SK-N-SH (cell line): Measurements from ENCODE around the gene GPR132. TPM values are rescaled to one million over a fixed set of nuclear protein-coding genes. Genes with fewer than 3 reads are reported as not detected.

Source experiments
- CTCF ChIA-PET: fragments of 300-600, 350-600 bp; formaldehyde crosslinking; extraction: SDS; loops from one replicate; lab custom pipeline; 2021; lab: Yijun Ruan, JAX
- POLR2A ChIA-PET: fragments of 350-600 bp; sonication (Branson Sonifier 250); formaldehyde crosslinking; extraction: SDS; loops from one replicate; lab custom pipeline; 2020; ENCODE audit warnings: antibody characterized with exemption, inconsistent platforms; lab: Yijun Ruan, JAX
- DNase-seq: peaks from one replicate; pipeline ENCODE4 v3.0.0; 2012
- H2AFZ ChIP-seq: fragments of 200-600 bp; sonication (generic); 2 replicates; pipeline ENCODE4 v1.8.1; 2016; ENCODE audit warnings: antibody characterized with exemption, mild to moderate bottlenecking, low read depth
- H3F3A ChIP-seq: fragments of 200-600 bp; sonication (generic); replicated peaks from 2 replicates; pipeline ENCODE3; 2016; ENCODE audit warnings: antibody characterized with exemption, mild to moderate bottlenecking; ENCODE audit not compliant: insufficient read depth
- H3K27ac ChIP-seq, 2 experiments: fragments of 200-500 bp in 1 of 2; fragments of 200-600 bp in 1 of 2; sonication (Bioruptor generic) in 1 of 2; sonication (generic), shearing (Covaris generic) in 1 of 2; 2 replicates each; pipeline versions ENCODE4 v1.5.1 to v1.6.1; 2014 to 2016; ENCODE audit warnings: low read depth in 2 of 2, inconsistent platforms in 1 of 2, low read length in 1 of 2, mild to moderate bottlenecking in 1 of 2, mixed read lengths in 1 of 2
- H3K27me3 ChIP-seq: fragments of 200-600 bp; sonication (generic), shearing (Covaris generic); 2 replicates; pipeline ENCODE4 v1.6.1; 2016; ENCODE audit warnings: mixed run types; ENCODE audit not compliant: insufficient read depth
- H3K36me3 ChIP-seq, 2 experiments: fragments of 200-500 bp in 1 of 2; fragments of 200-600 bp in 1 of 2; sonication (Bioruptor generic) in 1 of 2; sonication (generic) in 1 of 2; replicated peaks in 1 of 2; 2 replicates each; pipeline versions ENCODE3 to v1.5.1; 2014 to 2016; ENCODE audit warnings: low read length in 1 of 2, mild to moderate bottlenecking in 1 of 2; ENCODE audit not compliant: insufficient read depth in 2 of 2, control insufficient read depth in 1 of 2
- H3K4me1 ChIP-seq, 2 experiments: fragments of 200-500 bp in 1 of 2; fragments of 200-600 bp in 1 of 2; sonication (Bioruptor generic) in 1 of 2; sonication (generic), shearing (Covaris generic) in 1 of 2; 2 replicates each; pipeline versions ENCODE4 v1.5.1 to v1.6.1; 2014 to 2016; ENCODE audit warnings: low read depth in 1 of 2, low read length in 1 of 2, mixed run types in 1 of 2; ENCODE audit not compliant: insufficient read depth in 2 of 2, control insufficient read depth in 1 of 2
- H3K4me2 ChIP-seq: fragments of 200-600 bp; sonication (generic), shearing (Covaris generic); 2 replicates; pipeline ENCODE4 v1.6.1; 2017; ENCODE audit warnings: mixed run types
- H3K4me3 ChIP-seq, 2 experiments: fragments of 200-500 bp in 1 of 2; fragments of 200-600 bp in 1 of 2; sonication (Bioruptor generic) in 1 of 2; sonication (generic), shearing (Covaris generic) in 1 of 2; 2 replicates each; pipeline versions ENCODE4 v1.5.1 to v1.8.1; 2014 to 2016; ENCODE audit warnings: low read depth in 2 of 2, inconsistent platforms in 1 of 2, low read length in 1 of 2, mild to moderate bottlenecking in 1 of 2, mixed read lengths in 1 of 2, moderate library complexity in 1 of 2
- H3K79me2 ChIP-seq: fragments of 200-600 bp; sonication (generic); 2 replicates; pipeline ENCODE4 v1.8.1; 2017; ENCODE audit warnings: mild to moderate bottlenecking; ENCODE audit not compliant: insufficient read depth
- H3K9ac ChIP-seq: fragments of 200-600 bp; sonication (generic); 2 replicates; pipeline ENCODE4 v1.6.1; 2017; ENCODE audit warnings: mixed run types
- H3K9me2 ChIP-seq: fragments of 200-600 bp; sonication (generic); 2 replicates; pipeline ENCODE4 v1.6.1; 2017; ENCODE audit warnings: mixed run types
- H3K9me3 ChIP-seq: fragments of 200-600 bp; sonication (generic); 2 replicates; pipeline ENCODE4 v1.6.1; 2017; ENCODE audit warnings: mixed run types, mild to moderate bottlenecking, moderate library complexity
- H4K20me1 ChIP-seq: fragments of 200-600 bp; sonication (generic); 2 replicates; pipeline ENCODE4 v1.6.1; 2017; ENCODE audit warnings: mild to moderate bottlenecking, mixed run types; ENCODE audit not compliant: insufficient read depth
- CHD2 ChIP-seq: fragments of 150-350 bp; IDR thresholded peaks from 2 replicates; pipeline ENCODE4 v1.6.1; 2018; ENCODE audit warnings: low read length; ENCODE audit not compliant: partially characterized antibody
- ELF1 ChIP-seq: IDR thresholded peaks from 2 replicates; pipeline ENCODE4 v1.4.0; 2012
- EP300 ChIP-seq, 2 experiments: IDR thresholded peaks; 2 replicates each; pipeline versions ENCODE4 v1.4.0 to v1.6.1; 2012; ENCODE audit warnings: borderline replicate concordance in 1 of 2, low read depth in 1 of 2, low read length in 1 of 2
- FOXM1 ChIP-seq: IDR thresholded peaks from 2 replicates; pipeline ENCODE4 v1.4.0; 2012; ENCODE audit warnings: low read depth, mild to moderate bottlenecking
- GATA2 ChIP-seq: sonication (generic); formaldehyde crosslinking; IDR thresholded peaks from 2 replicates; pipeline ENCODE4 v1.5.0; 2020; ENCODE audit warnings: mild to moderate bottlenecking, missing genetic modification reagents
- IRF3 ChIP-seq: fragments of 150-350 bp; IDR thresholded peaks from 2 replicates; pipeline ENCODE4 v1.6.1; 2016; ENCODE audit warnings: mild to moderate bottlenecking, low read depth, low read length
- MEF2A ChIP-seq: IDR thresholded peaks from 2 replicates; pipeline ENCODE4 v1.4.0; 2012; ENCODE audit warnings: low read depth, borderline replicate concordance
- MXI1 ChIP-seq: IDR thresholded peaks from 2 replicates; pipeline ENCODE4 v1.6.1; 2012; ENCODE audit warnings: mild to moderate bottlenecking, low read depth, low read length, improper control_type of control experiment
- NFIC ChIP-seq: IDR thresholded peaks from 2 replicates; pipeline ENCODE4 v1.4.0; 2012; ENCODE audit warnings: borderline replicate concordance
- PBX3 ChIP-seq: IDR thresholded peaks from 2 replicates; pipeline ENCODE4; 2012
- POLR2AphosphoS5 ChIP-seq: IDR thresholded peaks from 2 replicates; pipeline ENCODE4 v1.6.1; 2012; ENCODE audit warnings: low read depth, low read length
- RAD21 ChIP-seq: IDR thresholded peaks from 2 replicates; pipeline ENCODE4 v1.6.1; 2012; ENCODE audit warnings: mild to moderate bottlenecking, low read length
- RCOR1 ChIP-seq: fragments of 150-350 bp; IDR thresholded peaks from 2 replicates; pipeline ENCODE4 v1.6.1; 2017; ENCODE audit warnings: antibody characterized with exemption, low read length
- REST ChIP-seq: IDR thresholded peaks from 2 replicates; pipeline ENCODE4 v1.6.1; 2012; ENCODE audit warnings: mild to moderate bottlenecking, low read depth, low read length, moderate library complexity
- RFX5 ChIP-seq: IDR thresholded peaks from 2 replicates; pipeline ENCODE4 v1.6.1; 2012; ENCODE audit warnings: mild to moderate bottlenecking, improper control_type of control experiment, low read length
- SIN3A ChIP-seq: IDR thresholded peaks from 2 replicates; pipeline ENCODE4 v1.6.1; 2012; ENCODE audit warnings: low read depth, mild to moderate bottlenecking, low read length, moderate library complexity, borderline replicate concordance
- TCF12 ChIP-seq: IDR thresholded peaks from 2 replicates; pipeline ENCODE4 v1.4.0; 2012
- USF1 ChIP-seq: IDR thresholded peaks from 2 replicates; pipeline ENCODE4 v1.4.0; 2012; ENCODE audit warnings: low read depth, borderline replicate concordance
- USF2 ChIP-seq: fragments of 150-350 bp; IDR thresholded peaks from 2 replicates; pipeline ENCODE4 v1.6.1; 2017; ENCODE audit warnings: antibody characterized with exemption, low read length, low read depth, borderline replicate concordance
- WGBS: methylation state at CpG from one replicate; pipeline ENCODE4 v1.1.6; 2017; ENCODE audit warnings: low lambda C conversion rate; 5-methylcytosine and 5-hydroxymethylcytosine counted together
- polyA plus RNA-seq, 3 experiments: library from polyadenylated mRNA; depleted of rRNA; stranded (reverse); fragments of >200 nt; gene quantifications; 2 replicates each; pipeline ENCODE4 v1.2.3, GENCODE V29; 2012

GPR132 gene
- polyA plus RNA-seq, 1 of the 3 experiments (the other 2 are of a cell fraction): not detected

GRCh38 chr14:105055736-105056302 is 9.4 kb downstream of the GPR132 start:
- TF ChIP-seq TCF12: no peak
- TF ChIP-seq USF1: no peak
- TF ChIP-seq RCOR1: no peak
- no peak for TF ChIP-seq MEF2A
- TF ChIP-seq POLR2AphosphoS5: no peak
- TF ChIP-seq MXI1: no peak
- TF ChIP-seq CHD2: no peak
- TF ChIP-seq USF2: no peak
- TF ChIP-seq RAD21: no peak
- TF ChIP-seq ELF1: no peak
- TF ChIP-seq GATA2 (CRISPR knock-in tag): no peak
- no peak for TF ChIP-seq SIN3A
- no peak overlapping the region for H3K4me2 ChIP-seq
- H3K9ac ChIP-seq: no peak overlapping the region
- DNase-seq: no peak
- 88% methylated on average over 22 of the region's 33 CpGs for WGBS
- H3K4me1 ChIP-seq: no peaks in the 10 kb centered on the region; a peak in 1 of 4 replicates
- H3K27ac ChIP-seq: no peak overlapping the region
- H3K9me3 ChIP-seq: no peaks in the 10 kb centered on the region
- no peaks in the 10 kb centered on the region for H3F3A ChIP-seq
- ChIA-PET POLR2A (no interaction called here), CTCF (interaction anchor here (1.1 to 9.5 kb wide), 3 partner anchors 10 to 80 kb away, joined by 4 to 81 read pairs (median 27); no protein-coding TSS in a partner anchor)
- no peaks in the 10 kb centered on the region for H3K79me2 ChIP-seq
- no peaks in the 10 kb centered on the region for H3K27me3 ChIP-seq
- H2AFZ ChIP-seq: no peak overlapping the region
- H4K20me1 ChIP-seq: no peaks in the 10 kb centered on the region
- no peak overlapping the region for H3K4me3 ChIP-seq
- no peaks in the 10 kb centered on the region for H3K9me2 ChIP-seq
- H3K36me3 ChIP-seq: no peaks in the 10 kb centered on the region

GRCh38 chr14:105055334-105055733 is 9.9 kb downstream of the GPR132 start:
- Histone ChIP-seq H3K9me3 (no peaks in the 10 kb centered on the region), H3K4me3 (no peak overlapping the region), H3K79me2 (no peaks in the 10 kb centered on the region), H4K20me1 (no peaks in the 10 kb centered on the region), H2AFZ (no peak overlapping the region), H3K27ac (no peak overlapping the region), H3K27me3 (no peaks in the 10 kb centered on the region), H3F3A (no peaks in the 10 kb centered on the region), H3K4me1 (peaks cover 0 to 2% of the 10 kb centered on the region in 2 experiments; a peak in 1 of 4 replicates), H3K4me2 (no peak overlapping the region), H3K9ac (no peak overlapping the region), H3K36me3 (no peaks in the 10 kb centered on the region), H3K9me2 (no peaks in the 10 kb centered on the region)
- CTCF ChIA-PET: interaction anchor here (1.1 to 9.5 kb wide), 3 partner anchors 9 to 79 kb away, joined by 4 to 81 read pairs (median 16); no protein-coding TSS in a partner anchor
- WGBS: 70% methylated on average over 15 of the region's 15 CpGs
- DNase-seq: no peak
- POLR2A ChIA-PET: no interaction called here
- TF ChIP-seq POLR2AphosphoS5: no peak
- TF ChIP-seq EP300 (IDR thresholded peaks at IDR 0.05; ENCODE audit: borderline replicate concordance in 1 of 2, low read depth in 1 of 2, low read length in 1 of 2): no peak
- TF ChIP-seq RFX5: no peak
- TF ChIP-seq PBX3: no peak
- no peak for TF ChIP-seq USF1
- TF ChIP-seq FOXM1: no peak
- TF ChIP-seq IRF3: no peak
- TF ChIP-seq NFIC: no peak
- no peak for TF ChIP-seq REST
- no peak for TF ChIP-seq CHD2
